Mesothelial cell of epicardium (in vitro differentiated cells): ENCODE measurements around the gene CDC42EP2. TPM values are rescaled to one million over a fixed set of nuclear protein-coding genes. Genes with fewer than 3 reads are reported as not detected.

Source experiments
- DNase-seq, 2 experiments: peaks; one replicate each; pipeline ENCODE4 v3.0.0; 2021; ENCODE audit warnings: low spot score in 2 of 2; ENCODE audit not compliant: unreplicated experiment in 2 of 2
- H3K27ac Mint-ChIP-seq: 2 replicates; pipeline ENCODE4 v1.8.0; 2021; ENCODE audit warnings: mixed read lengths
- H3K27me3 Mint-ChIP-seq: 2 replicates; pipeline ENCODE4 v1.8.0; 2021; ENCODE audit warnings: low read depth, mixed read lengths
- H3K36me3 Mint-ChIP-seq: 2 replicates; pipeline ENCODE4 v1.8.0; 2021; ENCODE audit warnings: mixed read lengths
- H3K4me1 Mint-ChIP-seq: 2 replicates; pipeline ENCODE4 v1.8.0; 2021; ENCODE audit warnings: mixed read lengths
- H3K4me3 Mint-ChIP-seq: 2 replicates; pipeline ENCODE4 v1.8.0; 2021; ENCODE audit warnings: mild to moderate bottlenecking, moderate library complexity, mixed read lengths
- H3K9me3 Mint-ChIP-seq: 2 replicates; pipeline ENCODE4 v1.8.0; 2021; ENCODE audit warnings: mixed read lengths
- CTCF ChIP-seq: fragments of 200-600 bp; sonication (generic); IDR thresholded peaks from one replicate; pipeline ENCODE4 v1.5.0; 2021; ENCODE audit warnings: antibody characterized with exemption; ENCODE audit not compliant: unreplicated experiment
- total RNA-seq: library from RNA; stranded (reverse); gene quantifications from 3 replicates; pipeline ENCODE4 v1.2.1, GENCODE V29; 2021

Gene CDC42EP2
- total RNA-seq, 1 donor from 2014 or later: 12.3 TPM

GRCh38 chr11:65295001-65295400 lies 19.7 kb upstream of the CDC42EP2 start:
- no peak for TF ChIP-seq CTCF
- H3K9me3 Mint-ChIP-seq: no peaks in the 10 kb centered on the region
- H3K4me3 Mint-ChIP-seq: no peak overlapping the region
- H3K27ac Mint-ChIP-seq: no peak overlapping the region
- H3K4me1 Mint-ChIP-seq: peaks cover 37% of the 10 kb centered on the region
- H3K36me3 Mint-ChIP-seq: peaks cover 8% of the 10 kb centered on the region
- no peaks in the 10 kb centered on the region for H3K27me3 Mint-ChIP-seq
- no peak for DNase-seq

GRCh38 chr11:65295571-65296341 lies 18.9 kb upstream of the CDC42EP2 start:
- H3K4me3 Mint-ChIP-seq: no peak overlapping the region
- peak overlapping the region; percentile 20 for H3K27ac Mint-ChIP-seq
- H3K4me1 Mint-ChIP-seq: peaks cover 33% of the 10 kb centered on the region
- DNase-seq: no peak
- peaks cover 4% of the 10 kb centered on the region for H3K36me3 Mint-ChIP-seq
- H3K9me3 Mint-ChIP-seq: no peaks in the 10 kb centered on the region
- H3K27me3 Mint-ChIP-seq: no peaks in the 10 kb centered on the region
- no peak for TF ChIP-seq CTCF

GRCh38 chr11:65297026-65297672 lies 17.5 kb upstream of the CDC42EP2 start:
- no peak overlapping the region for H3K4me3 Mint-ChIP-seq
- H3K9me3 Mint-ChIP-seq: no peaks in the 10 kb centered on the region
- no peak for DNase-seq
- TF ChIP-seq CTCF: no peak
- no peaks in the 10 kb centered on the region for H3K27me3 Mint-ChIP-seq
- peaks cover 4% of the 10 kb centered on the region for H3K36me3 Mint-ChIP-seq
- no peak overlapping the region for H3K27ac Mint-ChIP-seq
- H3K4me1 Mint-ChIP-seq: peaks cover 34% of the 10 kb centered on the region

- Mint-ChIP-seq H3K4me3 (no peak overlapping the region), H3K4me1 (peaks cover 27% of the 10 kb centered on the region), H3K27me3 (no peaks in the 10 kb centered on the region), H3K9me3 (no peaks in the 10 kb centered on the region), H3K27ac (peak overlapping the region; percentile 66), H3K36me3 (peaks cover 4% of the 10 kb centered on the region)
- DNase-seq: no peak
- TF ChIP-seq CTCF: no peak
Observed at GRCh38 chr11:65298131-65298535, 16.5 kb upstream of the CDC42EP2 start.

DNA sequence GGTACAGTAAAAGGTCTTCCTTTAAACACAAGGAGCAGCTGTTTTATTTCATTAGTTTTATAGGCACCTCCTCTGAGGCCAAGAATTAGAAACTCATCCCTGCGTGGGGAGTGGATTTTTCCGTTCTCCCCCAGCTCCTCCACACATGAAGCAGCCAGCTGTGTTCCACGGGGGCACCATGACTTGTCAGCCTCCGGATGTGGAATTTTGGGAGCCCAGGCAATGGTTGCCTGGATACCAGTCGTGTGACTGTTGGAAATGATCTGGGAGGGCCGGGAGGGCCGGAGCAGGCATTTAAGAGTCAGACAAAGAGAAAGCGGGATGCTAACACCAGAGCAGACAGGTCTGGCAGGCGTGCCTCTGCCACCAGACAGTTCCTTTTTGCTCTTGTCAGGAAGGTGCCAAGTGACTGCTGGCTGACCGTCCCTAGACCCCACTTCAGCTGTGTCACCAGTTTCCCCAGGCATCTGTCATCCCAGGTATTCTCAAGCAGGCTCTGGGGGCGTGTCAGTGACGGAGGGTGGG lies 15.9 kb upstream of the CDC42EP2 start:
- Mint-ChIP-seq H3K4me3 (no peak overlapping the region), H3K4me1 (peaks cover 24% of the 10 kb centered on the region), H3K36me3 (peaks cover 4% of the 10 kb centered on the region), H3K27me3 (no peaks in the 10 kb centered on the region), H3K27ac (peak overlapping the region; percentile 83), H3K9me3 (no peaks in the 10 kb centered on the region)
- TF ChIP-seq CTCF: no peak
- no peak for DNase-seq
